Epidermal melanocyte (primary cell): ENCODE results near the gene ABCC12.
"Not testable (repeated sequence)": the region's sequence is repeated elsewhere in the genome, so short reads cannot be mapped to it uniquely, and the experiment has no call there.

Experiments
- DNase-seq: peaks from one replicate; pipeline ENCODE4 v3.0.0; 2011; ENCODE audit warnings: low spot score; ENCODE audit not compliant: insufficient read length

The ABCC12 gene

DNA sequence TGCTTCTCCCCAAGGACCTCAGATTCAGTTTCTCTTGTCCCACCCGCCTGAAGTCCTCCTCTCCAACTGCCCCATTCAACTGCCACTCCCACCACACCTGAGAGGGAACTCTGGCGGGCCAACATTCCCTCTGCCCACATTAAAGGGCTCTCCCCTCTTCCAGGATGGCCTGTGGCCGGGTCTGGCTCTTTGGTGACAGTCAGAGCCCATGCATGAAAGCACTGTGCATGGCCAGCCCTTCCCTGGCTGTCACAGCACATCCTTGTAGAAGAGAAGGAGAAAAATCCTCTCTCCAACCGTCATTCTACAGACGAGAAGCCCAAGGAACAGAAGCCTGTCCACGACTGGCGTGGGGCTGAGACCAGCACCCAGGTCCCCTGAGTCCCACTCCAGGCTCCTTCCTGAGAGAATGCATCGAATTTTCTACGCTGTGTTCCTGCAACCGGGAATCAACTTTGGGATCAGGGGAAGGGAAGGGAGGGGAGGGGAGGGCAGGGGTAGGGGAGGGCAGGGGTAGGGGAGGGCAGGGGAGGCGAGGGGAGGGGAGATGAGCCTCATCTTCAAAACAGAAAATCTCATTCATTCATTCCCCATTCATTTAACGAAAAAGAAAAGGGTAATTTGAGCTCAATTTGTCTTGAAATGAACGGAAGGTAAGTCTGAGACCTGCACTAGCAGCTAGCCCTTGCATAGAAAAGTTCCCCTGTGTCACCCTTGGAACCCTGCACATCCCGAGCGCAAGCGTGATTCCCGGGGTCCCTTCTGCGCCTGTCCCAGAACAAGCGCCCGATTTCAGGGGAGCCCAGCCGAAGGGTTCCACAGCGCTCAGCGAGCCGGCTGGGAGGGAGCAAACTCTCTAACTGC is at the start of gene ABCC12:
ABCC12 (minus strand) TSS at position 68 of the 864 bp plus-strand sequence. CDS start 9,569 bp downstream, outside the sequence.
- no peak for DNase-seq

DNA sequence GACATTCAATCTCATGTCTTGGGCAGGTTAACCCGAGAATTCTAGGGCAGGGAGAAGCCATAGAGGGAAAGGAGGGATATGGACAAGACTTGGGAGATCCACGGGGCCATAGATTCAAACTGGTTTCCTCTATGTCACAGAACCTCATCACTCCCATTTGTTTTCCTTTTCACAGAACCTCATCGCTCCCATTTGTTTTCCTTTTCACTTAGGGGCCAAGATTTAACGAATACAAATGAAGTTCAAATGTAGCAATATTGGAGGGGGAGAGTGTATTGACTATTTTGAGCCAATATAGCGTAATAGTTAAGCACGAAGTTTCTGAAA is 49.0 kb upstream of the ABCC12 start:
- no peak for DNase-seq

DNA sequence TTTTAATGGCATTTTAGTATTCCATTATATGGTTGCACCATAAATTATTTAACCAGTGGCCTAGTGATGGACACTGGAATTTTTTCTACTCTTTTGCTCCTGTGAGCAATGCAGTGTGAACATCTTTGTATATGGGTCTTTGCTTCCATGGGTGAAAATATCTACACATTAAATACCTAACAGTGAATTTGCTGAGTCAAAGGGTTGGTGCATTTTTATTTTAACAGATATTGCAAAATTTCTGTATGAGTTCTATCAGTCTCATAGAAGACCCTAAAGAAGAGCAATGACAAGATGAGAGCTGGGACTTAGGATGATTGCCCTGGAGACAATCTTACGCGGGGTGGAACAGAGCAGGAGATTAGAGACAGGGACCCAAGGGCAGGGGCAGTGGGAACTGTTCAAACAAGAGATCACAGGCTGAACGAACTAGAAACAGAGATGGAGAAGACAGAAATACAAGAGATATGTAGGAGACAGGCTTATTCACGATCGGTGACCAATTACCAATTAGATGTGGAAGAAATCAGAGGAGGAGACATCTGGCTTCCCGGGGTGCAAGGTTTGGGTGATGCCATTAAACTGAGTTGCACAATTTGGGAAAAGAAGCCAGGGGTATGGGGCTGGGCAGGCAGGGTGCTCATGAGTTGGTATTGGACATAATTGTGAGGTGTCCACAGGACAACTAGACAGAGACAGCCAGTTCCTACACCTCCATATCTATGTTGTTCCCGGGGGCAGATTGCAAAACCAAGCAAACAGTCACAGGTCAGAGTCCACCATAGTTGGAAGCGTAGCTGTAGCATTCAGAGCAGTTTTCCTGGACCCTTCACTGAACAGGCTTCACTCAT is 48.4 kb upstream of the ABCC12 start:
- no peak for DNase-seq

DNA sequence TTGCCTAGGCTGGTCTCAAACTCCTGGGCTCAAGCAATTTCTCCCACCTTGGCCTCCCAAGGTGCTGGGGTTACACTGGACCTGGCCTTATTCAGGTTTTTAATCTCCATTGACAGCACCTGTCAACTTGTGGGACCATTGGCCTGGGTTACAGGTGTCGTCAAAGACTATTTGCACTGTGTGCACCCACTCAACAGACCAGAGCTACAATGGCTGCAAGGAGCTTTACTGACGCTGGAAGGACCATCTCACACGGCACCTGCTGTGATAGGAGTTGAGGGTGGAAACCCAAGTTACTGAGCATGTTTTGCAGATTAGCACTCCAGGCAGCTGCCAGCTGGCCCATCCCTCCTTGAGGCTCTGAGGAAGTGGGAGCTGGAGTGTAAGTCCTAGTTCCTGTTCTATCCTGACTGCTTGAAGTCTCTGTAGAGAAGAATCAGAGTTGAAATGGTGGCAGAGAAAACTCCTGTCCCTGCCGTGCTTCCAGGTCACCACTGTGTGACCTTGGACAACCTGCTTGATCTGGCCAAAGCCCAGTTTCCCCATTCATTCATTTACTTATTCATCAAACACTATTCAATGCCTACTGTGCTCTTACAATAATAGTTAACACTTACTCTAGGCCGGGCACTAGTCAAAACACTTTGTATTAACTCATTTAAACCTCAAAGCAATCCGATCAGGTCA is 45.9 kb upstream of the ABCC12 start:
- no peak for DNase-seq

DNA sequence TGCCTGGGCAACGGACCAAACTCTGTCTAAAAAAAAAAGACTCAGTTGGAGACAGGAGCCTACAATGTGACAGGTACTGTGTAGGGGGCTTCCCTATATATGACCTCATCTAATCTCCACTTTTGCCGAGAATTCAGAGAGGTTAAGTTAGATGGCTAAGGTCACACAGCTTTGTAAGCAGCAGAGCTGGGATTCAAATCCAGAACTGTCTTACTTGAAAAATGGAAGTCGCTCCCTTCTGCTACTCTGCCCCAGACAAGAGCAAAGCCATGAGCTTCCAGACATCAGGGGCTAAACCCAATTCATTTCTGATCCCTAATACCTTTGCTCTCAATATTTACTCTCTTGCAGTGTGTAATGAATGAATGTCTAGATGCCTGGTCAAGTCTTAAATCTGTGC is 41.5 kb upstream of the ABCC12 start:
- DNase-seq = no peak

DNA sequence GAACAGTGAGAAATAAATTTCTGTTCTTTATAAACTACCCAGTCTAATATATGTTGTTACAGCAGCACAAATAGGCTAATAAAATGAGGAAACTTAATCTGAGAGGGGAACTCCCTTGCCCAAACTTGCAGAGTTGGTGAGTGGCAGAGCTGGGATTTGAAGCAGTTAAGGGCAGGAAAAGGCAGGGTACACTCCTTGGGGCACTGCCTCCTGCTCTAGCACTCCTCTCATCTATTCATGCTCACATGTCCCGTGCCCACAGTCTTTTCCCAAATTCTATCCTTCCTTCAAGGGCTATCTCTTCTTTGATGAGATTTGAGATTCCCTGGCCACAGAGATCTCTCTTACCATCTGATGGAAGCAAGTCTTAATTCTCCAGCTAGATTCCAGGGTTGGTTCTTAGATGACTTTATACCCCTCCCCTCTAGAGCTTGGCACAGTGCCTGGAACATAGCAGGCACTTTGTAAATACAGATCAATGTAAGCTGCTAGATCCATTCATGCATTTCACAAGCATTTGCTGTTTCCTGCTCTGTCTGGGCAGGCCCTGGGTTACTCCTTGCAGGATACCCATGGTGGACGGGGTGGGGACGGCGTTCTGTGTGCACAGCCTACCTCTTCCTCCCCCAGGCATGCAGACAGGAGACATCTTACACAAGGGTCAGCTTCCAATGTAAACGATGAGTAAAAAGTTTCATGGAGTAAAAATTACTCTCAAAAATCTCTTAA is 39.2 kb upstream of the ABCC12 start:
- DNase-seq = no peak

DNA sequence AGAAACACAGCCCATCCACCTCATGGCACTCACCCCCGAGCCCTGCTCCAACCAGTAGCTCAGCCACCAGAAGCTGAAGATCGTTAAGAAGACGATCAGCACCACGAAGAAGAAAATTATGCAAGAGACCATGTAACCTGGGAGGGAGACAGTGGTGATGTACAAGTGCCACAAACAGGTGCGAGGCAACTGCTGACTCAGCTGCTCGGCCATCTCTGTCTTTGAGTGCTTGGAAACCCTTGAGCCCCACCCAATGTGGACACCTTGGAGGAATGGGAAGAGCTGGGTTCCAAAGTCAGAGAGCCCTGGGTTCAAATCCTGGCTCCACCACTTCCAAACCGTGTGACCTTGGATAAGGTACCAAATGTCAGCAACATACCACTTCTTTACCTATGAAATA is 38.1 kb upstream of the ABCC12 start:
- DNase-seq = no peak

DNA sequence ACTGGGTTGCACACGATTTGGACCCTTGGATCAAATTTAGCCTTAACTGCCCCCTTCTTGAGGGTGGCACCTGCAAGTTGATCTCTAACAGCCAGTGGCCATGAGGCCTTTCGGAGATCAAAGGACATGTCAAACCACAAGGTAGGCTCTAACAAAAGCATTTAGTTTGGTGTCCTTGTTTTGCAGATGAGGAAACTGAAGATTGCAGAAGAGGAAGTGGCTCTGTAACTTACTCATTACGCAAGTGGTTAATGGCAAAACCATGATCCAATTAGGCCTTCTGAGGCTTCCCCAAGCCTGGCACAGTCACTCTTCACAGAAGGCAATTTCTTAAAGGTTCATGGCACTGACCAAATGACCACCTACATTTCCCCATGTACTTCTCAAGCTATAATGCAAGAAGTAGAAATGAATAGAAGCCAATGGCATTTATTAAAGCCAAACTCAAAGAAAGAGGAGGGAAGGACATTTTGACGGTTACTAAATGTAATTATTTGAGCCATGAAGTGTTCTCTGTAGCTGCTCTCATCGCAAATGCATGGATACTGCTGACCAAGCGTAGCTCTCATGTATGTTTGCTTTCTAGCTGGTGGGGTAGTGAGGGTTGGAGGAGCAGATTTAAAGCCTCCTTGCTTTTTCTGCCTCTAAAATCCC is 32.8 kb upstream of the ABCC12 start:
- no peak for DNase-seq

DNA sequence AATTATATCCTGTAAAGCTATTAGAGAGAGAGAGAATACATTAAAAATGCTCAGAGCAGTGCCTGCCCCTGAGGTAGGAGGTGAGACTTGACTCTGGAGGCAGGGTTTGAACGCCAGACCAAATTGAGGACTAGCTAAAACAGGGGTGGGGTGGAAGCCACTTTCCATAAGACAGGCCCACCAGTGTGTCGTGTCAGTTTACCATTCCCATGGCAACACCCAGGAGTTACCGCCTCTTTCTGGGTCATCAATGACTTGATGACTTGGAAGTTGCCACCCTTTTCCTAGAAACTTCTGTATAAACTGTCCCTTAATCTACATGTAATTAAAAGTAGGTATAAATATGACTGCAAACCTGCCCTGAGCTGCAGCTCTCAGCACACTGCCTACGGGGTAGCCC is 32.0 kb upstream of the ABCC12 start:
- DNase-seq = no peak

DNA sequence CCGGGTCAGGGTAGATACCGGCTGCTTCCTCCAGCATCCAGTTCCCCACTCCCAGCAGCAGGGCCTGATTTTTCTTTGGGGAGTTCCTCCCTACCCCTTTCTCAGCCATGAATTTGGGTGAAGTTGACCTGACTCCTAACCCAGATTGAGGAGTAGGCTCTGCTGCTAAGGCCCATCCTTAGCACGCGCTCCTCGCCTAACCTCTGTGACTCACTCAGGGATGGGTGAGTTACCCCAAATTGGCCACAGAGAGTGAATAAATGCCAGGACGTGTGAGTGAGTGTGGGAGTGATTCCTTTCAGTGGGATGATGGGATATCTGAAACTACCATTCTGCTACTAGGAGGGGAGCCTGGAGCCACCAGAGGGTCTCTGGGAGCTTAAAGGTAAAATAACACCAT is 28.9 kb upstream of the ABCC12 start:
- no peak for DNase-seq

DNA sequence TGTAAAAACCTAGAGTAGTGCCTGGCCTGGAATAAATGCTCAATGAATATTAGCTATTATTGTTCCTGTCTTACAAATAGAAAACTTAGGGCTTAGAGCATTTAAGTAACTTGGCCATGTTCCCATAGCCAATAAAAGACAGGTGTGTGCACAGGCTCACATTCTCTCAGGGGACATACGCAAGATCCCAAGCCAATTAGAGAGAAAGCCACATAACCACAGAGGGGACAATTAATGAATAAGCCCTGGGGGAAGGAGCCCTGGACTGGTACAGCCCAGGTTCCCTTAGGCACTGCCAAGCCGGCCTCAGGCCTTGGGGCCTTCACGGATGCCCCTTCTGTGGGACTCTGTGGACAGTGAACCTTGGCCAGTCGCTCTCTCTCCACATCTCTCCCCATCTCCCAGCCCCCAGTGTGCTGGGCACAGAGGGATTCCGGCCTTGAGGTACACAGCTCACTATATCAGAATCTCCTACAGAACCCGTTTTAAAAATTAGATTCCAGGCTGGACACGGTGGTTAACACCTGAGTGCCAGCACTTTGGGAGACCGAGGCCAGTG is 27.3 kb upstream of the ABCC12 start:
- no peak for DNase-seq

DNA sequence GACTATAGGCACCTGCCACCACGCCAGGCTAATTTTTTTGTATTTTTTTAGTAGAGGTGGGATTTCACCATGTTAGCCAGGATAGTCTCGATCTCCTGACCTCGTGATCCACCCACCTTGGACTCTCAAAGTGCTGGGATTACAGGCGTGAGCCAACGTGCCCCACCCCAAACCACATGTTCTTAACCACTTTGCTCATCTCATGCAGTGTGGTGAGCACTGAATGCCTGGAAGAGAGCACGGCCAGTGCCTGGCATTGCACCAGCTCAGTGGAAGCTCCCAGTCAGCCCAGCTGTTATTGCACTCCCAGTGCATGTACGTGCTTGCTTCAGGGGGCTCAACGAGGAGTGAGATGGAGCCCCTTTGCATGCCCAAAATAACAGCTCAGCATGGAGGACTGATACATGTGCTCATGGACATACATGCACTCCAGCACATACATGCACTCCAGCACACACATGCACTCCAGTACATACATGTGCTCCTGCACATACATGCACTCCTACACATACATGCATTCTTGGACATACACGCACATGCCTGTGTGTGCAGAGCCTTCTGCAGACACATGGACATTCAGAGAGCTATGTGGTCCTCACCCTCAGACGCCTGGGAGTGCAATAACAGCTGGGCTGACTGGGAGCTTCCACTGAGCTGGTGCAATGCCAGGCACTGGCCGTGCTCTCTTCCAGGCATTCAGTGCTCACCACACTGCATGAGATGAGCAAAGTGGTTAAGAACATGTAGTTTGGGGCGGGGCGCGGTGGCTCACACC is 26.1 kb upstream of the ABCC12 start:
- not testable (repeated sequence) for DNase-seq

DNA sequence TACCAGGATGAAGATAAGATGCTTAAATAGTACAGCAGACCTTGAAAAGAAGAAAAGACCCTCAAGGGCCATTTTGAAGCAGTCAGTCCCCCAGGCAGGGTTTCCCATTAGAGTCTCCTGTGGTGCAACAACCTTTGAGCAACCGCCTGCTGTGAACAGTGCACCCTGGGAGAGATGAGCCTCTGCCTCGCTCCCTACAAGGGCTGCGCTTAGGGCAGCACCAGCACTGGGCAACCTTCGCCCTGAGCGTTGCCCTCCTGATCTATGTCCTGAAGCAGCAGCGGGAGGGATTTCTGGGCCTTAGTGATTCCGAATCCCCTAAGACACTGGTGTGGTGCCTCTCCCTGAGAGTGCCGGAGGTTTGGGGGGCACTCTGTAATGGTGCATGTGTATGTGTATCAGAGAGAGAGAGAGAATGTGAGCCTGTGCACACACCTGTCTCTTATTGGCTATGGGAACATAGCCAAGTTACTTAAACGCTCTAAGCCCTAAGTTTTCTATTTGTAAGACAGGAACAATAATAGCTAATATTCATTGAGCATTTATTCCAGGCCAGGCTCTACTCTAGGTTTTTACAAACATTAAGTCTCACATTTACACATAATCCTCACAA is 25.2 kb upstream of the ABCC12 start:
- no peak for DNase-seq

DNA sequence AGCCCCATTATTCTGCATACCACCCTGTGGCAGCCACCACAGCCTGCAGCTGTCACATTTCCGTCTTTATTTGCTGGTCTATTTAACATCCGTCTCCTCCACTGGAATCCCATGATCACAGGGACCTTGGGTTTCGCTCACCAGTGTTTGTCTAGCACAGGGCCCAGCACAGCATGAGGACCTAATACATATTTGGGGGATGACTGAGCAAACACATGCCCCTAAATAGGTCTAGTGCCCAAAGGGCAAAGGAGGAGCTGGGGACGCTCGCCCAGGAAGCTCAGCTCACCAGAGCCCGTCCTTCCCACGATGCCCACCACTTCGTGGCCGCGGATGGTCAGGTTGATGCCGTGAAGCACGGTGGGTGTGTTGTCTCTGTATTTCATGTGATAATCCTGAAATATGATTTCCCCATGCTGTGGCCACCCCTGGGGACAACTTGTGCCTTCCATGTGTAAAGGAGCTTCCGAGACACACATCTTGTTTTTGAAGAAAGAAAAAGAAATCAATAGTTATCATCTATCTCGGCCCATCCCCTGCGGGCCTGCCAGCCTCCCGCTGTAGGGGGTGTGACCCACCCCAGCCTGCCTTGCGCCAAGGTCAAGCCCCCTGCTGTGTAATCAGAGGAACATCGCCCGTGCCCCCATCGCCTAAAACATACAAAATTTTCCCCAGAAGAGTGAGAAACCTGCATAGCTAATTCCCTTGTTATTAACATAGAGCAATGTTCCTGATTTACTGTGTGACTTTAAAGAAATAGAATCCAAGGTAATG is 21.0 kb upstream of the ABCC12 start:
- DNase-seq = no peak

DNA sequence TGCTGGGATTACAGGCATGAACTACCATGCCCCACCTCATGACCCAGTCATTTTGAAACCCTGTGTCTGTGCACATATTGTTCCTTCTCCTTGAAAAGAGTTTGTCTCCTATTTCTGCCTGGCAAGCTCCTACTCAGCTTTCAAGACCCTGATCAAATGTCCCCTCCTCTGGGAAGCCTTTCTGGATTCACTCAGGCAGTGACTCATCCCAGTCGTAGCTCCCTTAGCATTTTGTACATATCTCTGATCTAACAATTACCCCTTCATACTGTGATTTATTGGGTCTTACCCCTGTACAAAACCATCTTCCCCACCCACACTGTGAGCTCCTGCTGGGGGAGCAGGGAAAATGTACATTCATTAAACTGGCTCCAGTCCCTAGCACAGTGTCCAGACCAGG is 18.1 kb upstream of the ABCC12 start:
- DNase-seq = no peak

DNA sequence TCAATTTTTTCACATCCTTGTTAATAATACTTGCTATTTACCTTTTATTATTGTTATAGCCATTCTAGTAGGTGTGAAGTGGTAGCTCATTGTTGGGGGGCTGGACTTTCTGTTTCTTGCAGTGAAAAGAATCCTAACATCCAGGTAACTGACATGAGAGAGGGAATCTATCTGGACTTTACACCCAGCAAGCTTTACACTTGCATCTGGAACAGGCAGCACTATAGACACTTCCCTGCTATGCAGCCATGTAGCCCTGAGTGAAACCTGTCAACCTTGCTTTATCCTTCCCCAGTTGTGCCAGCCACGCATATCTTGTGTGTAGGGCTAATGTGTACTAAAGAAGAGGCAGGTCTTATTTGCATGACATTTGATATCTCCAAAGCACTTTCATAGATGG is 16.9 kb upstream of the ABCC12 start:
- DNase-seq = no peak

DNA sequence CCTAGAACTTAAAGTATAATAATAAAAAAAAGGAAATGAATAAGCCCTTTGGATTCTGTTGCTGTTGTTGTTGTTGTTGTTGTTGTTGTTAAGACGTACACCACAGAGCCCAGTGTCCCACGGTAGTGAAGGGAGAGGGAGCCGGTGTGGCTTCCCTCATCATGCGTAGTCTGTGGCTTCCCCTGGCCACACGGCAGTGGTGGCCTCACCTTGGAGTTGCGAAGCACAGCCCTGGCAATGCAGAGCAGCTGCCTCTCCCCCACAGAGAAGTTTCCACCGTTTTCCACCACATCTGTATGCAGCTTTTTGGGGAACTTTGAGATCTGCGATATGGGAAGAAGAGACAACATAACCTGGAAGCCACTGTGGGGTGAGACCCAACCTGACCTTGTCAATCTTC is 14.1 kb upstream of the ABCC12 start:
- no peak for DNase-seq

DNA sequence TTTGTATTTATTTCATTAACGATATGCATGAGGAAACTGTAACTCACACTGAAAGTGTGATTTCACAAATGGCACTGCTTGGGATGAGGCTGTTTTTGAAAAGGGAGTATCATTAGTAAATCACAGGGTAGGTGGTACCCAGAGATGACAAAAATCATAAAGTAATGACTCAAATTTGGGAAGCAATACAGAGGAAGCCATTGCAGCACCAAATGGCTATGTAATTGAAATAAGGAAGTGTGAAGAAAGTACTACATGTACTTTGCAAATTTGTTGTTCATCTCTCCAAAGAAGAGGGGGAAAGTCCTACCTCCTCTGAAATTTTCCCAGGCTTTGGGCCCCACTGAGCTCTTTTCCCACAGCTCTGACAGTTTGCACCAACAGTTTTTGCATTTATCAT is 12.3 kb upstream of the ABCC12 start:
- DNase-seq = no peak

DNA sequence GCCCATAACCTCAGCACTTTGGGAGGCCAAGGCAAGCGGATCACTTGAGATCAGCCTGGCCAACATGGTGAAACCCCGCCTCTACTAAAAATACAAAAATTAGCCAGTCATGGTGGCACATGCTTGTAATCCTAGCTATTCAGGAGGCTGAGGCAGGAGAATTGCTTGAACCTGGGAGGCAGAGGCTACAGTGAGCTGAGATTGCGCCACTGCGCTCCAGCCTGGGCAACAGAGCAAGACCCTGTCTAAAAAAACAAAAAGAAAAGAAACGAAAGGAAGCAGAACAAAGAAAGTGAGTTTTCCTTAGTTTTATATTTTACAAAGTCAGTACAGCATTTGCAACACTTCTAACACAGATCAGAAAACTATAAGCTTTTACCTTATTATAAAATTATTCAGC is 10.8 kb upstream of the ABCC12 start:
- not testable (repeated sequence) for DNase-seq
